ENCODE data around the gene FPGS.

GRCh38 chr9:127796852-127797370, 5.8 kb upstream of the FPGS start:
- TF ChIP-seq CTCF (conservative IDR thresholded peaks at IDR 0.05) (no peak), ZFX (IDR thresholded peaks at IDR 0.05) (no peak)

All from C4-2B (cell line).